ENCODE measurements around the gene TMEM100.

Gene TMEM100

GRCh38 chr17:55699181-55699860 lies 23.3 kb downstream of the TMEM100 start:
- Histone ChIP-seq H3K4me2 (ENCODE audit: low read length) (no peak overlapping the region), H3K4me1 (no peaks in the 10 kb centered on the region), H3K4me3 (ENCODE audit: low read depth, low read length) (no peak overlapping the region), H3K27ac (no peak overlapping the region), H3K36me3 (ENCODE audit: control insufficient read depth, insufficient read depth, low read length) (no peaks in the 10 kb centered on the region), H3K27me3 (ENCODE audit: control insufficient read depth, insufficient read depth, low read length) (no peaks in the 10 kb centered on the region), H3K79me2 (no peaks in the 10 kb centered on the region), H3K9ac (no peak overlapping the region), H3K9me3 (ENCODE audit: control insufficient read depth, low read length) (no peaks in the 10 kb centered on the region), H2AFZ (no peak overlapping the region)
- TF ChIP-seq, protein P1, sequence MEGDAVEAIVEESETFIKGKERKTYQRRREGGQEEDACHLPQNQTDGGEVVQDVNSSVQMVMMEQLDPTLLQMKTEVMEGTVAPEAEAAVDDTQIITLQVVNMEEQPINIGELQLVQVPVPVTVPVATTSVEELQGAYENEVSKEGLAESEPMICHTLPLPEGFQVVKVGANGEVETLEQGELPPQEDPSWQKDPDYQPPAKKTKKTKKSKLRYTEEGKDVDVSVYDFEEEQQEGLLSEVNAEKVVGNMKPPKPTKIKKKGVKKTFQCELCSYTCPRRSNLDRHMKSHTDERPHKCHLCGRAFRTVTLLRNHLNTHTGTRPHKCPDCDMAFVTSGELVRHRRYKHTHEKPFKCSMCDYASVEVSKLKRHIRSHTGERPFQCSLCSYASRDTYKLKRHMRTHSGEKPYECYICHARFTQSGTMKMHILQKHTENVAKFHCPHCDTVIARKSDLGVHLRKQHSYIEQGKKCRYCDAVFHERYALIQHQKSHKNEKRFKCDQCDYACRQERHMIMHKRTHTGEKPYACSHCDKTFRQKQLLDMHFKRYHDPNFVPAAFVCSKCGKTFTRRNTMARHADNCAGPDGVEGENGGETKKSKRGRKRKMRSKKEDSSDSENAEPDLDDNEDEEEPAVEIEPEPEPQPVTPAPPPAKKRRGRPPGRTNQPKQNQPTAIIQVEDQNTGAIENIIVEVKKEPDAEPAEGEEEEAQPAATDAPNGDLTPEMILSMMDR (IDR thresholded peaks at IDR 0.05) = no peak

- H3K27ac ChIP-seq = no peak overlapping the region
- H3K79me2 ChIP-seq = no peaks in the 10 kb centered on the region
- no peaks in the 10 kb centered on the region for H3K36me3 ChIP-seq (ENCODE audit: control insufficient read depth, insufficient read depth, low read length)
- no peak overlapping the region for H3K9ac ChIP-seq
- no peaks in the 10 kb centered on the region for H3K27me3 ChIP-seq (ENCODE audit: control insufficient read depth, insufficient read depth, low read length)
- no peak overlapping the region for H3K4me2 ChIP-seq (ENCODE audit: low read length)
- TF ChIP-seq, protein P1 (IDR thresholded peaks at IDR 0.05) = no peak
- H3K4me3 ChIP-seq (ENCODE audit: low read depth, low read length) = no peak overlapping the region
- H3K4me1 ChIP-seq = no peaks in the 10 kb centered on the region
- no peak overlapping the region for H2AFZ ChIP-seq
- H3K9me3 ChIP-seq (ENCODE audit: control insufficient read depth, low read length) = no peaks in the 10 kb centered on the region
Measured at GRCh38 chr17:55694286-55694910, 28.3 kb downstream of the TMEM100 start.

DNA sequence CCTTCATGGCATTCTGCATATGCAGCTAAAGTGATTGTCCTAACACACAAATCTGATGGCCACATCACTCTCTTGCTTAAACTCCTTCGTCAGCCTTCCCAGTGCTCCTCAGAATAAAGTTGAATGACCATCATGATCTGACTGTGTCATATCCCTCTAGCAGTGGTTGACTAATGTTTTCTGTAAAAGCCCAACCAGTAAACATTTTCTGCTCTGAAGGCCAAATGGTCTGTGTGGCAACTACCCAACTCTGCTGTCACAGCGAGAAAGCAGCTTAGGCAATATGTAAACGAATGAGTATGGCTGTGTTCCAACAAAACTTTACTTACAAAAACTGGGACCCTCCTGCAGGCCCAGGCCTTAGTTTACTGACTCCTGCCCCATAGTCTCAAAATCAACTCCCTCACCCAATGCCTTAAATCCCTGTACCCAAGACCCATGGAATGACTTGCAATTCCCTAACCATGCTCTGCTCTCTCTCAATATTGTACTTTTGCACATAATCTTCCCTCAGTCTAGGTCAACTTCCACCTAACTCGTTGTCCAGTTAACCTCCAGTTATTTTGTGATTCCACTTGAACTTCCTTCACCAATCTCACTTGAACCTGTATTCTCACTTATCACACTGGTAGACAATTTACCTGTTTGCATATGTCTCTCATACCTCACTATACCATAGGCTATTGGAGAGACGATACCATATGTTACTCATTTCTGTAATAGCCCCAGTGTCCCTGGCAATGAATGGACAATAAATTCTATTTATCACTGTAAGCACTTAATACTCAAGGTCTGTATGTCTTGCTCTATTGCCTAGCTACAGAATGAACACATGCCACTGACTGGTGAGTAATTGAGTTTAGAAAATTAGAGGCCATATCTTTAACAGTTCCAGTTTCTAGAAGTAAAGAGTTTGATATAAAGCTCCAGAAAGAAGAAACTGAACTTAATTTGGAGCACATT lies 29.1 kb downstream of the TMEM100 start:
- Histone ChIP-seq H2AFZ (no peak overlapping the region), H3K9ac (no peak overlapping the region), H3K9me3 (ENCODE audit: control insufficient read depth, low read length) (no peaks in the 10 kb centered on the region), H3K36me3 (ENCODE audit: control insufficient read depth, insufficient read depth, low read length) (no peaks in the 10 kb centered on the region), H3K4me3 (ENCODE audit: low read depth, low read length) (no peak overlapping the region), H3K4me2 (ENCODE audit: low read length) (no peak overlapping the region), H3K79me2 (no peaks in the 10 kb centered on the region), H3K4me1 (no peaks in the 10 kb centered on the region), H3K27ac (no peak overlapping the region), H3K27me3 (ENCODE audit: control insufficient read depth, insufficient read depth, low read length) (no peaks in the 10 kb centered on the region)
- TF ChIP-seq, protein P1 (IDR thresholded peaks at IDR 0.05) = no peak

DNA sequence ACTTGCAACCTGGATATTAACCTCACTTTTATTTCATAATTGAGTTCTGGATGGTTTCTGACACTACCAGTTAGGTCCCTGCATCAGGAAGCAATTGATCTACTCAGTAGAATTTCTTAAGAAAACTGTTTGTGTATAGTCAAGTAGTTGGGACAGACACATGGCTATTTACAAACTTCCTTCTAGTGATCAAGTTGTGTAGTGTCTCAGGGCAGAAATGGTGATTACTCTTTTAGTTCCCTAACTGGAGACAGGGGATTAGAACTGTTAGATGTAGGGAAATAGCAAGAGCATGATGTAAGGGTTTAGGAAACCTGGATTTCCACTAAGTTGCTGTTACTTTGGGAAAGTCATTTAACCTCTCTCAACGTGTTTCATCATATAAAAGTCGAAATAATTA lies 30.4 kb downstream of the TMEM100 start:
- Histone ChIP-seq H3K36me3 (ENCODE audit: control insufficient read depth, insufficient read depth, low read length) (no peaks in the 10 kb centered on the region), H3K27me3 (ENCODE audit: control insufficient read depth, insufficient read depth, low read length) (no peaks in the 10 kb centered on the region), H3K79me2 (no peaks in the 10 kb centered on the region), H2AFZ (no peak overlapping the region), H3K9me3 (ENCODE audit: control insufficient read depth, low read length) (no peaks in the 10 kb centered on the region), H3K27ac (no peak overlapping the region), H3K4me1 (no peaks in the 10 kb centered on the region), H3K9ac (no peak overlapping the region), H3K4me2 (ENCODE audit: low read length) (no peak overlapping the region), H3K4me3 (ENCODE audit: low read depth, low read length) (no peak overlapping the region)
- TF ChIP-seq, protein P1 (IDR thresholded peaks at IDR 0.05) = no peak

Measured in parathyroid adenoma (tissue), 2 donors.